B cell (primary cell): ENCODE measurements around the gene HDLBP. TPM values are rescaled to one million over a fixed set of nuclear protein-coding genes. Genes with fewer than 3 reads are reported as not detected.

Source experiments
- ATAC-seq: fragments of 200-7000 bp; cut with Tn5 transposase; one replicate; pipeline ENCODE4 v1.10.0; 2021; ENCODE audit warnings: low read depth, mild to moderate bottlenecking, moderate number of reproducible peaks, moderate library complexity
- CTCF ChIA-PET: fragments of 350-600 bp; sonication (Branson Sonifier 250); formaldehyde crosslinking; loops from one replicate; lab custom pipeline; 2021; ENCODE audit warnings: antibody characterized with exemption, inconsistent platforms; lab: Charles Lee
- POLR2A ChIA-PET: fragments of 350-600 bp; sonication (Branson Sonifier 250); formaldehyde crosslinking; loops from one replicate; lab custom pipeline; 2021; ENCODE audit warnings: antibody characterized with exemption; lab: Charles Lee
- DNase-seq: peaks from one replicate; pipeline ENCODE4 v3.0.0; 2013
- H2AFZ ChIP-seq: 2 replicates; pipeline ENCODE4 v1.6.1; 2012; ENCODE audit warnings: mild to moderate bottlenecking, low read depth, low read length; ENCODE audit not compliant: insufficient read depth, poor library complexity, severe bottlenecking
- H3K27ac ChIP-seq, 2 donors: 1 replicate in 1 of 2; 2 replicates in 1 of 2; pipeline ENCODE4 v1.5.1; 2012 to 2013; ENCODE audit warnings: low read length in 2 of 2, mild to moderate bottlenecking in 2 of 2, moderate library complexity in 1 of 2
- H3K27me3 ChIP-seq, 4 experiments: fragments of 200-600 bp in 1 of 4; sonication (generic) in 1 of 4; replicated peaks in 1 of 4; 1 replicate in 2 of 4; 2 replicates in 2 of 4; pipeline versions ENCODE4 v1.6.1 to v1.7.0; 2013 to 2016; ENCODE audit warnings: low read length in 3 of 4, mild to moderate bottlenecking in 2 of 4, mixed read lengths in 1 of 4, moderate library complexity in 1 of 4; ENCODE audit not compliant: insufficient read depth in 4 of 4, control insufficient read depth in 3 of 4; ENCODE audit errors: control extremely low read depth in 1 of 4
- H3K36me3 ChIP-seq, 2 experiments: replicated peaks in 1 of 2; 1 replicate in 1 of 2; 2 replicates in 1 of 2; pipeline versions ENCODE4 v1.6.1 to v1.7.1; 2013; ENCODE audit warnings: low read length in 1 of 2; ENCODE audit not compliant: insufficient read depth in 2 of 2, control insufficient read depth in 1 of 2; ENCODE audit errors: control extremely low read depth in 1 of 2, extremely low read depth in 1 of 2
- H3K4me1 ChIP-seq, 2 donors: fragments of 200-600 bp in 1 of 2; sonication (generic) in 1 of 2; 1 replicate in 1 of 2; 2 replicates in 1 of 2; pipeline versions ENCODE4 v1.5.1 to v1.6.1; 2013 to 2017; ENCODE audit warnings: low read length in 2 of 2; ENCODE audit not compliant: control insufficient read depth in 2 of 2, insufficient read depth in 2 of 2
- H3K4me2 ChIP-seq: replicated peaks from 2 replicates; pipeline ENCODE3; 2012; ENCODE audit warnings: mild to moderate bottlenecking, low read depth, low read length; ENCODE audit not compliant: poor library complexity, severe bottlenecking
- H3K4me3 ChIP-seq, 5 experiments: fragments of 200-600 bp in 1 of 5; sonication (generic) in 1 of 5; 1 replicate in 3 of 5; 2 replicates in 2 of 5; pipeline versions ENCODE4 v1.5.1 to v1.7.0; 2011 to 2016; ENCODE audit warnings: low read length in 4 of 5, mild to moderate bottlenecking in 4 of 5, low read depth in 2 of 5, control low read depth in 1 of 5, moderate library complexity in 1 of 5; ENCODE audit not compliant: insufficient read depth in 1 of 5; ENCODE audit errors: control extremely low read depth in 1 of 5, extremely low read depth in 1 of 5
- H3K79me2 ChIP-seq: fragments of 200-600 bp; sonication (generic); one replicate; pipeline ENCODE4 v1.6.0; 2016; ENCODE audit warnings: low read length; ENCODE audit not compliant: control insufficient read depth, insufficient read depth
- H3K9ac ChIP-seq: fragments of 200-600 bp; sonication (generic); 2 replicates; pipeline ENCODE4 v1.6.1; 2017; ENCODE audit warnings: mild to moderate bottlenecking, low read length, moderate library complexity
- H3K9me3 ChIP-seq, 3 donors: one replicate each; pipeline versions ENCODE4 v1.6.1 to v1.7.1; 2013; ENCODE audit warnings: low read length in 2 of 3; ENCODE audit not compliant: control insufficient read depth in 2 of 3, insufficient read depth in 1 of 3; ENCODE audit errors: control extremely low read depth in 1 of 3
- H4K20me1 ChIP-seq: 2 replicates; pipeline ENCODE4 v1.6.0; 2012; ENCODE audit warnings: mild to moderate bottlenecking, low read length; ENCODE audit not compliant: insufficient read depth, control insufficient read depth, poor library complexity, severe bottlenecking
- H3K27ac Mint-ChIP-seq: one replicate; pipeline ENCODE4 v1.8.0; 2021; ENCODE audit warnings: mixed read lengths
- H3K27me3 Mint-ChIP-seq: one replicate; pipeline ENCODE4 v1.8.0; 2021; ENCODE audit warnings: mixed read lengths
- H3K4me1 Mint-ChIP-seq: one replicate; pipeline ENCODE4 v1.8.0; 2021; ENCODE audit warnings: mixed read lengths
- H3K4me3 Mint-ChIP-seq: one replicate; pipeline ENCODE4 v1.8.0; 2021; ENCODE audit warnings: mixed read lengths
- H3K9me3 Mint-ChIP-seq: one replicate; pipeline ENCODE4 v1.8.0; 2022; ENCODE audit warnings: mixed read lengths; ENCODE audit not compliant: insufficient read depth
- CTCF ChIP-seq: fragments of 200-600 bp; IDR thresholded peaks from one replicate; pipeline ENCODE4 v1.8.0; 2022; ENCODE audit warnings: antibody characterized with exemption, mild to moderate bottlenecking
- EZH2 ChIP-seq: IDR thresholded peaks from 2 replicates; pipeline ENCODE4 v1.6.1; 2012; ENCODE audit warnings: borderline replicate concordance, low read depth, mild to moderate bottlenecking, moderate library complexity, low read length; ENCODE audit not compliant: insufficient read depth, poor library complexity, severe bottlenecking
- WGBS: methylation state at CpG from one replicate; pipeline ENCODE4 v1.1.5; 2013; ENCODE audit warnings: missing lambda C conversion rate; ENCODE audit not compliant: insufficient coverage; 5-methylcytosine and 5-hydroxymethylcytosine counted together
- intact Hi-C: fragments of 100-400 bp; cut with micrococcal nuclease; formaldehyde crosslinking; loops from one replicate; pipeline ENCODE4 v1.10.0; 2022
- polyA plus RNA-seq: library from polyadenylated mRNA; depleted of rRNA; stranded (reverse); fragments of >200 nt; gene quantifications from 2 replicates; pipeline ENCODE4 v1.2.3, GENCODE V29; 2012
- total RNA-seq, 2 donors: library from RNA; stranded (reverse); fragments of 120-200 nt in 1 of 2; gene quantifications; 1 replicate in 1 of 2; 2 replicates in 1 of 2; pipeline versions ENCODE4 v1.2.3 to v1.2.4, GENCODE V29; 2013 to 2022

Gene HDLBP
- total and polyA plus RNA-seq, 2 donors (not counting 1 experiment from before 2014, with no cell fraction given): 55.1 to 127 TPM

- Histone ChIP-seq H3K9me3 (peaks cover 0 to 5% (median 0%) of the 10 kb centered on the region in 3 donors), H3K4me2 (no peak overlapping the region), H2AFZ (no peak overlapping the region), H3K9ac (no peak overlapping the region), H3K36me3 (peaks cover 7 to 48% of the 10 kb centered on the region in 2 experiments), H3K27me3 (no peaks in the 10 kb centered on the region), H3K4me3 (no peak overlapping the region), H3K4me1 (peaks cover 4 to 8% of the 10 kb centered on the region in 2 donors), H3K79me2 (peaks cover 5% of the 10 kb centered on the region), H4K20me1 (no peaks in the 10 kb centered on the region), H3K27ac (no peak overlapping the region)
- no peaks in the 10 kb centered on the region for H3K9me3 Mint-ChIP-seq
- ChIA-PET CTCF (no interaction called here), POLR2A (no interaction called here)
- no peak overlapping the region for H3K27ac Mint-ChIP-seq
- DNase-seq (no peak), ATAC-seq (no peak)
- TF ChIP-seq EZH2 (no peak), CTCF (no peak)
- H3K4me3 Mint-ChIP-seq: no peak overlapping the region
- no peaks in the 10 kb centered on the region for H3K27me3 Mint-ChIP-seq
- H3K4me1 Mint-ChIP-seq: no peaks in the 10 kb centered on the region
- intact Hi-C loops: no loop called here
- no CpG with 5 or more reads among the region's 3 CpGs for WGBS
These were observed 36.2 kb upstream of the HDLBP start for GRCh38 chr2:241351640-241352031.

- Mint-ChIP-seq H3K27me3 (no peaks in the 10 kb centered on the region), H3K4me1 (no peaks in the 10 kb centered on the region), H3K4me3 (no peak overlapping the region), H3K9me3 (no peaks in the 10 kb centered on the region), H3K27ac (peak overlapping the region; percentile 57)
- no peak overlapping the region for H3K27ac ChIP-seq
- no peaks in the 10 kb centered on the region for H3K79me2 ChIP-seq
- H4K20me1 ChIP-seq: no peaks in the 10 kb centered on the region
- H3K36me3 ChIP-seq: peaks cover 7 to 54% of the 10 kb centered on the region in 2 experiments
- peaks cover 0 to 5% (median 0%) of the 10 kb centered on the region in 3 donors for H3K9me3 ChIP-seq
- H3K27me3 ChIP-seq: no peaks in the 10 kb centered on the region
- H3K4me3 ChIP-seq: no peak overlapping the region
- peaks cover 4 to 6% of the 10 kb centered on the region in 2 donors for H3K4me1 ChIP-seq
- H3K4me2 ChIP-seq: no peak overlapping the region
- no peak overlapping the region for H2AFZ ChIP-seq
- DNase-seq (no peak), ATAC-seq (no peak)
- no peak for TF ChIP-seq EZH2
- no peak for TF ChIP-seq CTCF
- H3K9ac ChIP-seq: no peak overlapping the region
- POLR2A ChIA-PET: no interaction called here
- 95% methylated on average over 6 of the region's 9 CpGs for WGBS
- CTCF ChIA-PET: interaction anchor here (1.1 kb wide), 1 partner anchor 34 kb away, joined by 3 read pairs; no protein-coding TSS in a partner anchor
- intact Hi-C loops: no loop called here
These were observed 35.6 kb upstream of the HDLBP start for GRCh38 chr2:241350878-241351639.
